Gastrocnemius medialis (tissue), 4 donors: ENCODE data around the gene SPDYA. TPM values are rescaled to one million over a fixed set of nuclear protein-coding genes. Genes with fewer than 3 reads are reported as not detected.
A peak's percentile ranks its signal among the peaks of the same experiment; 100 is the strongest.

Source experiments
- ATAC-seq, 2 donors: fragments of 150-250 bp; one replicate each; pipeline ENCODE4 v1.9.1; 2016
- DNase-seq, 2 donors: peaks; one replicate each; pipeline ENCODE4 v3.0.0-alpha.2; 2019
- H3K27ac ChIP-seq, 4 donors: fragments of 200-600 bp; sonication (generic); 1 replicate in 1 of 4; 2 replicates in 3 of 4; pipeline ENCODE4 v1.5.1; 2016 to 2018; ENCODE audit warnings: mild to moderate bottlenecking in 2 of 4, moderate library complexity in 1 of 4
- H3K27me3 ChIP-seq, 3 donors: fragments of 200-600 bp; sonication (generic) in 2 of 3; 1 replicate in 1 of 3; 2 replicates in 2 of 3; pipeline versions ENCODE4 v1.5.1 to v1.6.0; 2016 to 2019; ENCODE audit warnings: mild to moderate bottlenecking in 1 of 3, moderate library complexity in 1 of 3
- H3K36me3 ChIP-seq, 2 donors: fragments of 200-600 bp; sonication (generic) in 1 of 2; one replicate each; pipeline ENCODE4 v1.5.1; 2017 to 2018
- H3K4me1 ChIP-seq, 2 donors: fragments of 200-600 bp; sonication (generic) in 1 of 2; one replicate each; pipeline ENCODE4 v1.5.1; 2016 to 2017; ENCODE audit warnings: mild to moderate bottlenecking in 2 of 2
- H3K4me3 ChIP-seq, 4 donors: fragments of 200-600 bp; sonication (generic) in 3 of 4; 1 replicate in 1 of 4; 2 replicates in 3 of 4; pipeline ENCODE4 v1.5.1; 2016 to 2019; ENCODE audit warnings: mild to moderate bottlenecking in 2 of 4
- H3K9me3 ChIP-seq, 3 donors: fragments of 200-600 bp; sonication (generic) in 2 of 3; 1 replicate in 1 of 3; 2 replicates in 2 of 3; pipeline ENCODE4 v1.5.1; 2016 to 2019
- POLR2A ChIP-seq, 2 donors: fragments of 450-650 bp; IDR thresholded peaks; one replicate each; pipeline ENCODE4 v1.6.1; 2017; ENCODE audit warnings: antibody characterized with exemption in 2 of 2, mild to moderate bottlenecking in 2 of 2, moderate library complexity in 2 of 2
- in situ Hi-C, 4 donors: fragments of 200-750 bp; cut with MboI; loops; one replicate each; pipeline versions ENCODE4 v1.15.0 to v1.8.0; 2017; ENCODE audit warnings: low sequenced_read_pairs in 4 of 4
- intact Hi-C: fragments of 100-400 bp; cut with DNase I; formaldehyde crosslinking; loops from one replicate; pipeline ENCODE4 v1.15.1; 2023; ENCODE audit warnings: low total_unique reads
- total RNA-seq, 4 donors: library from RNA; depleted of rRNA; stranded (reverse); fragments of >200 nt; gene quantifications; one replicate each; pipeline versions ENCODE4 v1.1.0 to v1.2.3, GENCODE V29; 2016
- TF ChIP-seq, protein P1 (sequence below), 5 experiments: fragments of 450-650 bp in 3 of 5; fragments of 200-600 bp in 2 of 5; sonication (generic) in 2 of 5; IDR thresholded peaks in 4 of 5; conservative IDR thresholded peaks in 1 of 5; 1 replicate in 4 of 5; 2 replicates in 1 of 5; pipeline ENCODE4 v1.5.1; 2016 to 2019; ENCODE audit warnings: antibody characterized with exemption in 5 of 5, mild to moderate bottlenecking in 3 of 5, moderate library complexity in 3 of 5

The SPDYA gene
- total RNA-seq, 4 donors from 2014 or later = 0.31 TPM; not detected in 3

DNA sequence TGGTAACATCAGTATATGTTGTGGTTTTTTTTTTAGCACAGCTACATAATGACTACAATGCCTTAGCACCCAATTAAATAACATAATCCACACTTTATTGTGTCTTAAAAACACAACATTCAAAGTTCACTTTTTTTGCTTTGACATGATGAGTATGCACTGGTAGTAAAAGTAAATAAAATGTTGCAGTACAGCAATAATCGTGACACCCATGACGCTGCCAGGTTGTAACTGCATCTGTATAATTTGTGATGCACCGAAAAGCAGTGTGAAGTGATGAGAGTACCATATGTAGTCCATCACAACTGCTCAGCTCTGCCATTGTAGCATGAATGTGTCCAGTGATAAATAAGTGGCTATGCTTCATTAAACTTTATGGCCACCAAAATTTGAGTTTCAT is 43.3 kb upstream of the SPDYA start:
- Histone ChIP-seq H3K4me1 (peaks cover 83 to 86% of the 10 kb centered on the region in 2 donors), H3K4me3 (no peak overlapping the region), H3K36me3 (no peaks in the 10 kb centered on the region), H3K9me3 (no peaks in the 10 kb centered on the region), H3K27ac (peak overlapping the region in 1 of 4 donors; percentile 75), H3K27me3 (no peaks in the 10 kb centered on the region)
- no peak for DNase-seq
- TF ChIP-seq POLR2A (IDR thresholded peaks at IDR 0.05) = no peak
- TF ChIP-seq, protein P1, sequence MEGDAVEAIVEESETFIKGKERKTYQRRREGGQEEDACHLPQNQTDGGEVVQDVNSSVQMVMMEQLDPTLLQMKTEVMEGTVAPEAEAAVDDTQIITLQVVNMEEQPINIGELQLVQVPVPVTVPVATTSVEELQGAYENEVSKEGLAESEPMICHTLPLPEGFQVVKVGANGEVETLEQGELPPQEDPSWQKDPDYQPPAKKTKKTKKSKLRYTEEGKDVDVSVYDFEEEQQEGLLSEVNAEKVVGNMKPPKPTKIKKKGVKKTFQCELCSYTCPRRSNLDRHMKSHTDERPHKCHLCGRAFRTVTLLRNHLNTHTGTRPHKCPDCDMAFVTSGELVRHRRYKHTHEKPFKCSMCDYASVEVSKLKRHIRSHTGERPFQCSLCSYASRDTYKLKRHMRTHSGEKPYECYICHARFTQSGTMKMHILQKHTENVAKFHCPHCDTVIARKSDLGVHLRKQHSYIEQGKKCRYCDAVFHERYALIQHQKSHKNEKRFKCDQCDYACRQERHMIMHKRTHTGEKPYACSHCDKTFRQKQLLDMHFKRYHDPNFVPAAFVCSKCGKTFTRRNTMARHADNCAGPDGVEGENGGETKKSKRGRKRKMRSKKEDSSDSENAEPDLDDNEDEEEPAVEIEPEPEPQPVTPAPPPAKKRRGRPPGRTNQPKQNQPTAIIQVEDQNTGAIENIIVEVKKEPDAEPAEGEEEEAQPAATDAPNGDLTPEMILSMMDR (IDR thresholded peaks at IDR 0.05 in 4 of 5, conservative IDR thresholded peaks at IDR 0.05 in 1 of 5) = no peak
- intact Hi-C loops = no loop called here
- in situ Hi-C loops = no loop called here
- no peak for ATAC-seq

DNA sequence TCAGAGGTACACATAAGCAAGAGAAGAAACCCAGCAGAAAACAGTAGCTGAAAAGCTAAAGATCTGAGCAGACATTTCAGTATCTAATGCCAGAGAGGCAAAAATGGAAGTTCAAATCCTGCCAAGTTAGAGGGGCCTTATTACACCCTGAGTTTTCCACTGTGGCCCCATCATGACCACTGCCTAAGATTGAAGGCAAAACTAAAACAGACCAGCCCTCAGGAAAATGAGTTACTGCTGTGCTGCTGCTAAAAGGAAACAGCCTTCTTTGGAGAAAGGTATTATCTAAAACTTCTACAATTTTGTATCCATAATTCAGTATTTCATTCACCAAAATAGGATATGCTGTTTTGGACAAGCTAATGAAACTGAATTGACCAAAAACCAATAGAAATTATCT is 42.2 kb upstream of the SPDYA start:
- H3K4me3 ChIP-seq = no peak overlapping the region
- no peaks in the 10 kb centered on the region for H3K9me3 ChIP-seq
- H3K4me1 ChIP-seq = peaks cover 83 to 86% of the 10 kb centered on the region in 2 donors
- no peak for TF ChIP-seq POLR2A (IDR thresholded peaks at IDR 0.05)
- TF ChIP-seq, protein P1 (IDR thresholded peaks at IDR 0.05 in 4 of 5, conservative IDR thresholded peaks at IDR 0.05 in 1 of 5) = no peak
- no peaks in the 10 kb centered on the region for H3K27me3 ChIP-seq
- in situ Hi-C loops = no loop called here
- DNase-seq (no peak), ATAC-seq (no peak)
- intact Hi-C loops = no loop called here
- no peaks in the 10 kb centered on the region for H3K36me3 ChIP-seq
- H3K27ac ChIP-seq = peak overlapping the region in 3 of 4 donors; percentile 15 to 75 (median 44)

DNA sequence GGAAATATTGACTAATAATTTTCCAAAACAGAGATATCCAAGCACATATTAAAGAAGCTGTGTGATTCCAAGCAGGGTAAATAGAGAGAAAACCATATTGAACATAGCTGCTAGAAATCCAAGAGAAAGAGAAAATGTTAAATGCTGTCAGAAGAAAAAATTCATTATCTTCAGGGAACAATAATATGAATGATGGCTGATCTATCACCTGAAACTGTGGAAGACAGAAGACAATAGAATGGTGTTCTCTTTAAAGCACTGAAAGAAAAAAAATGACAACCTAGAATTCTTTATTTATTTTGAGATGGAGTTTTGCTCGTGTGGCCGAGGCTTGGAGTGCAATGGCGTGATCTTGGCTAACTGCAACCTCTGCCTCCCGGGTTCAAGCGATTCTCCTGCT is 41.7 kb upstream of the SPDYA start:
- peak overlapping the region in 3 of 4 donors; percentile 0 to 75 (median 58) for H3K27ac ChIP-seq
- ATAC-seq (no peak), DNase-seq (no peak)
- no peak overlapping the region for H3K4me3 ChIP-seq
- in situ Hi-C loops = no loop called here
- H3K4me1 ChIP-seq = peaks cover 83 to 86% of the 10 kb centered on the region in 2 donors
- intact Hi-C loops = no loop called here
- no peaks in the 10 kb centered on the region for H3K9me3 ChIP-seq
- no peaks in the 10 kb centered on the region for H3K27me3 ChIP-seq
- TF ChIP-seq, protein P1 (IDR thresholded peaks at IDR 0.05 in 4 of 5, conservative IDR thresholded peaks at IDR 0.05 in 1 of 5) = no peak
- no peak for TF ChIP-seq POLR2A (IDR thresholded peaks at IDR 0.05)
- H3K36me3 ChIP-seq = no peaks in the 10 kb centered on the region

DNA sequence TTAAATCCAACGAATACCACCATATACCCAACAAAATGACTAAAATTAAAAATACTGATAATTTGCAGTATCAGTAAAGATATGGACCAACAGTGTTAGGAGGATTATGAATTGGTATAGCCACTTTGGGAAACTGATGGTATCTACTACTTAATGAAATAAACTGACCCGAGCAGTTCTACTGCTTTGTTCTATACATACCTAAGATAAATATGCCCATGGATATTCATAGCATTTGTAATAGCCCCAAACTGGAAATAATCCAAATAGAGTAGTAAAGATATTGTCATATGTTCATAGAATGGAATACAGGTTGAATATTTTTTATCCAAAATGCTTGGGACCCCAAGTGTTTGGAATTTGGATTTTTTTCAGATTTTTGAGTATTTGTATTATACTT is 38.3 kb upstream of the SPDYA start:
- no peak for ATAC-seq
- H3K4me1 ChIP-seq = peaks cover 77 to 91% of the 10 kb centered on the region in 2 donors
- in situ Hi-C loops (no loop called here), intact Hi-C loops (no loop called here)
- no peaks in the 10 kb centered on the region for H3K27me3 ChIP-seq
- H3K27ac ChIP-seq = peak overlapping the region in 3 of 4 donors; percentile 9 to 75 (median 74)
- no peak overlapping the region for H3K4me3 ChIP-seq
- no peaks in the 10 kb centered on the region for H3K36me3 ChIP-seq
- no peak for TF ChIP-seq POLR2A (IDR thresholded peaks at IDR 0.05)
- TF ChIP-seq, protein P1 (IDR thresholded peaks at IDR 0.05 in 4 of 5, conservative IDR thresholded peaks at IDR 0.05 in 1 of 5) = no peak
- DNase-seq = no peak
- no peaks in the 10 kb centered on the region for H3K9me3 ChIP-seq

DNA sequence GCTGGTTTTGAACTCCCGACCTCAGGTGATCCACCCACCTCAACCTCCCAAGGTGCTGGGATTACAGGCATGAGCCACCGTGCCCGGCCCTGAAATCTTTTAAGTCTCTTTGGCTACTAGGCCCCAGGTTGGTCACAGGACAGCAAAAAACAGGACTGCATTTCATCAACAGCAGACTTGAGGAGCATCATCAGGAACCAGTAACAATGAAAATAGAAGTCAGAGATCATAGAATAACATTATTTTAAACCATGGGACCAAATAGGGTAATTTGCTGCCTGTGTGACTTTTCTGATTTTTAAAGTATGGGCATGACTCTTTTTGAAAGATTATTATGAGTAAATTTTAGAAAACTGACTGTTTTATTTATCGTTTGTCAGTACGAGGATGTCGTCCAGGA is 34.2 kb upstream of the SPDYA start:
- intact Hi-C loops = no loop called here

More for the DNA sequence above, 34.2 kb upstream of the SPDYA start:
- no peak for TF ChIP-seq POLR2A (IDR thresholded peaks at IDR 0.05)
- TF ChIP-seq, protein P1 (IDR thresholded peaks at IDR 0.05 in 4 of 5, conservative IDR thresholded peaks at IDR 0.05 in 1 of 5) = no peak
- in situ Hi-C loops = no loop called here
- peak overlapping the region; percentile 75 to 87 (median 82) for H3K27ac ChIP-seq
- H3K4me1 ChIP-seq = peaks cover 71 to 85% of the 10 kb centered on the region in 2 donors
- no peaks in the 10 kb centered on the region for H3K9me3 ChIP-seq
- no peak for ATAC-seq
- no peak for DNase-seq
- H3K27me3 ChIP-seq = no peaks in the 10 kb centered on the region
- peaks cover 0 to 28% of the 10 kb centered on the region in 2 donors for H3K36me3 ChIP-seq
- H3K4me3 ChIP-seq = no peak overlapping the region
